ACHN (cell line): ENCODE data around the gene GPR31.

ENCODE experiments used
- DNase-seq: peaks from one replicate; pipeline ENCODE4 v3.0.0-alpha.2; 2015
- in situ Hi-C: cut with HindIII; loops from 2 replicates; pipeline ENCODE4 v1.10.0; 2017; ENCODE audit warnings: low sequenced_read_pairs, low pct_ligation_motif_present, low pct_unique_long_range_greater_than_20kb

The GPR31 gene

GRCh38 chr6:167124753-167125152, 33.0 kb downstream of the GPR31 start:
- in situ Hi-C loops: no loop called here
- no peak for DNase-seq

DNA sequence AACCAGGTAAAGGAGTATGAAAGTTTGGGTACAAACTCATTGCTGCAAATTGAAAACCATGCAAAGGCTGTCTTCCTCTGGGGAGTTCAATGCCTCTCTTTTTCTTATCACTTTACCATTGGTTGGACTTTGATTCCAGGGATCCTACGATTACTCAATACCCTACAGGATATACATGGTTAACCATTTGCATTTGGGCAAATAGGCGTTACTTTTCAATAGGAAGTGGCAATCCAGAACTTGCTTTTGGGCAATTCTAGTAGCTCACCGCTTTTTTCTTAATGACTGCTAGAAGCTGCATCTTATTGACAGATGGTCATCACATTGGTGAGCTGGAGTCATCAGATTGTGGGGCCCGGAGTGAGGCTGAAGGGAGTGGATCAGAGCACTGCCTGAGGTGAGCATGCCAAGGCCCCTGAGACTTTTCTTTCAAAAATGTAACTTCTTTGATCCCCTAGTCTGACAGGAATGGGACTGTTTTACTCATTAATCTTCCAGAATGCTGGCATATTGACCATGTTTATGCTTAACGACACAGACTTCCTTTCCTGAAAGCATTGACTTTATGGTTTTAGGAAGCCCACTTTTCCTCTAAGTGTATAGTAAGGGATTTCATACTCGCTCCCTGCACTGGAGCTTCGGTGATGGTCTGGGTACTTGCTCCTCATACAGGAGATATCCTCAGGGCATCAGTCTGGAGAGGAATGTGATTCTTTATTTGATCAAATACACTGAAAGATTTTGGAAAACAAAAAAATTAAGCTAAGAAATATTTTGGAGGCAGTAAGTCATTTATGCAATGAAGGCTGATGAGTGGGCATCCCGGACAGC, 34.7 kb downstream of the GPR31 start, which contains the start of gene CCR6:
Gene CCR6 (plus strand): TSS at position 270 of the 831 bp plus-strand sequence. CDS start 13,039 bp downstream, outside the sequence.
- in situ Hi-C loops: no loop called here
- DNase-seq: no peak

GRCh38 chr6:167122041-167122826, 35.5 kb downstream of the GPR31 start:
- no peak for DNase-seq
- in situ Hi-C loops: no loop called here

GRCh38 chr6:167121335-167121841, 36.4 kb downstream of the GPR31 start:
- in situ Hi-C loops: no loop called here
- DNase-seq: no peak

- in situ Hi-C loops: no loop called here
These were observed 37.2 kb downstream of the GPR31 start for GRCh38 chr6:167120583-167120903.

DNA sequence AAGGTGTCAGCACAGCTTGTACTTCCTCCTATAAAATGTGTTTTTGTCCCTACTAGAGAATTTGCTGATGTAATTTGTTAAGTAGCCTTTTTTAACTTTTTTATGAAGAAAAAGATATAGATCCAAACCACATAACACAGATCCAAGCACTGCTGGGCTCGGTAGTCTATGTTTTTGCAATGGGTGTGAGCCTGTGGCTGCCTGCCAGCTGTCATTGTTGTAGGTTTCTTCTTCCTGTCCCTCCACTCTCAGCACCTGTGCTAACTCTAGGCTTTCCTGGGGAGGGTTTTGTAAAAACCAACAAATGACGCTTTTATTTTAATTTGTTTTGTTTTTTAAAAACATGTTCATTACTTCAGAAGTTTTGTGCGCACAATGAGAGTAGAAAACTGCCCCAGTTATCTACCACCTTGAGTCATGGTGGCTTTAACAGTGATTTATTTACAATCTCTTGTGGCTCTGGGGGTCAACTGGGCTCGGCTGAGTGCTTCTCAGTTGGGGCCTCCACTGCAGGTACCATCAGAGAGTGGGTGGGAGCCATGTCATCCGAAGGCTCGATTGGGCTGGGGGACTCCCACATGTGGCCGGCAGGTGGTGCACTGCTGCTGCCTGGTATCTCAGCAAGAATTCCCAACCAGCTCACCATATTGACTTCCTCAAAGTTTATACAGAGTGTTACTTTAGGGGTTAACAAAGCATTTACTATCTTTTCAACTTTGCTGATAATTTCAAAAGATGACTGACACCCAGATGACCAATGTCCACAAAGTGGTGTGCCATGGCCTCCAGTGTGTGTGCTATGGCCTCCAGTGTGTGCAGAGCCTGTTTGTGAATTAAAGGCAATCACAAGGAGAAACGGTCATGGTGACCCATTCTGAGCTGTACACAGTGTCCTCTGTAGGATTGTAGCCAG, 37.9 kb downstream of the GPR31 start:
- DNase-seq: no peak
- in situ Hi-C loops: no loop called here

More at GRCh38 chr6:167120583-167120903, 37.2 kb downstream of the GPR31 start:
- no peak for DNase-seq

- in situ Hi-C loops: no loop called here
- no peak for DNase-seq
These were observed 38.9 kb downstream of the GPR31 start for GRCh38 chr6:167118839-167119238.

GRCh38 chr6:167118006-167118405, 39.8 kb downstream of the GPR31 start:
- in situ Hi-C loops: no loop called here
- no peak for DNase-seq

DNA sequence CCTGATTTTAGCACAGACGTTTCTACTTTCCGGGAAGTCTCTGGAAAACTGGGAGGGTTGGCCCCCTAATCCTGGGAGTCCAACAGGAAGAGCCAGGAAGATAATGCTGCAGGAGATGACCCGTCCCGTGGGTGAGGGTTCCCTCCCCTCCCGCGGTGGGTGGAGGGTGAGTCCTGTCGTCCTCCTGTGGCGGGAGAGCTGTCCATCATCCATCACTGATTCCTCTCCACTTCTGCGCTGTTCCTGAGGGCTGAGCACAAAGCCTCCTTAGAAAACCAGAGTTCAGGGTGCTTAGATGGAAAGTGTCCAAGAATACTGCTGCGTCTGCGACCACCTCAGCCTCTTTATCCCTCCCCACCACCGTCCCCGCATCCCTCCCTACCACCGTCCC, 40.9 kb downstream of the GPR31 start:
- in situ Hi-C loops: no loop called here
- DNase-seq: no peak

DNA sequence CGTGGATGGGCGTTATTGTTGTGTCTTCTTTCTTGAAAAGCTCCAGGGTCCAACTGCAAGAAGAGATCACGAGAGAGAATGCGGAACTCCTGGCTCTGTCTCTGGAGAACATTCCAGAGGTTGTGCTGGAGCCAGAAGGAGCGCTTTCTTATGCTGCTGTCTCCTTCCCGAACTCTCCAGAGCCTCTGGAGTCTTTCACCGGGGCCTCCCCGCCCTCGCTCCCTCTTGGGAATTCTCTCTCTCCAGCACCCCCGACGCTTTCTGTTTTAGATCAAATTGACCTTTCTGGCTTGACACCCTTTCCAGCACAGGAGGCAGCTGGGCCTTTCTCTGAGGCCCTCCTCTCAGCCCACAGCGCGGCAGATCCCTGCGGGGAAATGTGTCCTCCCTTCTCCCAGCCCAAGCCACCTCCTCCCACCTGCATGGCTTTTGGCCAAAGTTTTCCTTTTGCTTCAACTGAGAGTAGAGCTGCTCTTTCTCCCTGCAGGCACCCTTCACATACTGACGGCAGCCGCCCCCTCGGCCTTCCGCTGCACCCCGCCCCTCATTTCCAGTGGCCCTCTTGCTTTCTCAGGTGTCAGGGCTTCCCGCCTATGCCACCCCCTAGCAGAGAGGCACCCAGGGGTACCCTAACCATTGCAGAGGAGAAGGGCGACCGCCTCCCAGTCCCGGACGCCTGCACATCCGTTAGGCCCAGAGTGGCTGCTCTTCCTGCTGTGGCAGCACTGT, 41.5 kb downstream of the GPR31 start:
- DNase-seq: no peak
- in situ Hi-C loops: no loop called here

DNA sequence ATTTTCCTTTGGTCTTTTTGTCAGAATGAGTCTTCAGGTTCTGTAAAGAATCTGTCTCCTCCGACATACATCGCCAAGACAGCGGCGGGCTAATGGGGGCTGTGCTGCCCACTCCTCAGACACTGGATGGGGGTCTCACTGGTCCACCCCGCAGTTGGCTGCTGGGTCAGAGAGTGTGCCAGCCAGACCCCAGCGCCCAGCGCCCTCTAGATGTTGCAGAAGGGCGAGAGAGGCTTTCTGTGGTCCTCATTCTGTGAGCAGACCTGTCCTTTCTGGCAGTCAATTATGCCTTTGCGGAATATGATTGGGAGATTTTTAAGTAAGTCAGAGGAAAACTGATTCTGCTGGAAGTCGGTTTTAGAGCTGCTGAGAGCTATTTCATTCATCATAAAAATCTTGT, 42.7 kb downstream of the GPR31 start:
- in situ Hi-C loops: no loop called here
- DNase-seq: no peak

DNA sequence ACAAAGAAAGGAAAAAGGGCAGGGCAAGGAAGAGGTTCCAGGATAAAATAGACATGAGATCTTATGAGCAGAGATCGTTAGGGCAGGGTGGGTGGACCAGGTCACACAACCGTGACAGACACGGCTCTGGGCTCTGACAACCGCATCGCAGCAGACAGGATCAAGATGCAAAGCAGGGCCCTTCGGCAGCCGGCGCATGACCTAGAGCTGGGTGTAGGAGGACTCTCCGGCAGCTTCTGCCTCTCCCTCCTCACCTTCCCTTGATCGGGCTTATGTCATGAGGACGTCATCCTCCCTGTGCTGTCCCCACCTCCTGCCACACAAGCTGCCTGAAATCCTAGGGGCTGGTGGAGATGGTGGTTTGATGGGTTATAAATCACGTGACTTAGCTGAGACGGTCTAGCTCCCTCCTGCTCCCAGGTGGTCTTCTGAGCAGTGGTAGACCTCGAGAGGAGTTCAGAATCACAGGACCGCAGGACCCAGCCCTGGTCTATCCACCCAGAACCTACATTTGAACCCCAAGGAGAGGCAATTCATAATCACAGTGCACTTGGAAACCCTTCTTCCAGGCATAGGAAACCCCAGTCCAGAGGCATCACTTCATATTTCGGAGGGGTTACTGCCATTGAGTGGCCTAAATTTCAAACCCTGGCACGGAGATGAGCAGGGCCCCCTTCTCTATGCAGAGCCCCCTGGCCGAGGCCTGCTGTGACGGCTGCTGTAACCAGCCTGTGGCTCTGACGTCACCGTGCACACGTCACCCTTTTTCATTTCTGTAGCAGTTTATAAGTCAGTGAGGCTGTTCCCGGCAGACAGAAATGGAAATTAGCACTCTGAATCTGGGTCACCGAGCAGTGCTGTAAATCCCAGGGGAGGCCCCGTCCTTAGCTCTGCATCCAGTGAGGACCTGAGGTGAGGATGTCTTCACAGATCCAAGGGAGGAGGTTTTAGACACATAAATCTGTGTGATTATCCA, 43.6 kb downstream of the GPR31 start:
- DNase-seq: no peak
- in situ Hi-C loops: no loop called here

GRCh38 chr6:167113047-167113754, 44.6 kb downstream of the GPR31 start:
- DNase-seq: no peak
- in situ Hi-C loops: no loop called here

DNA sequence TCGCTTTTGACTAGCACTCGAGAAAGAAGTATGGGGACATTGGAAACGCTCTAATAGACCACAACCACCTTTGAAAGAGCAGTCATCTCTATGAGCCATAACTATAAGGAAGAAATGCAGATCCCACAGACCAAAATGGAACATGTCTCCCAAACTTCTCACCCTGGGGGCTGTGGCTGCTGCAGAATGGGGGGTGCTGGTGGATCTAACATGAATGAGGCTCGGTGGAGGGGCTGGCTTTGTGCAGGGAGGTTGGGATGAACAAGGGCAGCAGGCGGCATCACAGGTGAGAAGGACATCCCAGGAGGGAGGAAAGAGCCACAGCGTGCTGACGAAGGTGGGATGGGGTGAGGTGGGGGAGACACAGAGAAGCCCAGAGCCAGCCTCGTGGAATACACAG, 45.4 kb downstream of the GPR31 start:
- no peak for DNase-seq
- in situ Hi-C loops: no loop called here

DNA sequence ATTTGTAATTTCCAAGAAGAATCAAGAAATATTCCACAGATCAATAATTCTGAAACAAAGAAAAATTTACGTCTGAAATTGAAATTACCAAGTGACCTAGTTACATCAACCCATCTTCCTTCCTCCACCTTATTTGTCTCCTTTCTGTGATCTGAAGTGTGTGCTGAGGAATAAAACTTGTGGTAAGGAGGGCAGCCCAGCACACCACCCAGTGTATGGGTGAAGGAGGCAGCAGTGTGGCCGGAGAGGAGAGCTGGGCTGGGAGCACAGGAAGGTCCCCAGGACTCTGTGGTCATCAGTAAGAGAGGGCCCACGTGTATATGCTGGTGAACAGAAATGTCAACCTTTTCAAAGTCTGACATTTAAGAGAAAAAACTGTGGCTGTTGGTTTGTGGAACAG, 46.2 kb downstream of the GPR31 start:
- in situ Hi-C loops: no loop called here
- no peak for DNase-seq

DNA sequence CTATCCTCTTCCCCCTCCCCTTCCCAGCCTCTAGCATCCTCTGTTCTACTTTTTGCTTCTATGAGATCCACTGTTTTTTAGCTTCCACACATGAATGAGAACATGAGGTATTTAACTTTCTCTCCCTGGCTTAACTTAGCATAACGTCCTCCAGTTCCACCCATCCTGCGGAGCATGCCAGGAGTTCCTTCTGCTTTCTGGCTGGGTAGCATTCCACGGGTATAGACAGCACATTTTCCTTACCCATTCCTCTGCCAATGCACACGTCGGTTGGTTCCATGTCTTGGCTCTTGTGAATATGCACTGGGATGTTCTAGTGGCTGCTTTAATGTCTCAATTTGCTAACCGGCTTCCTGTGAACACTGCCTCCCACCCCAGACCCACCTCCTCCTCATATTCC, 48.1 kb downstream of the GPR31 start:
- DNase-seq: no peak
- in situ Hi-C loops: no loop called here

DNA sequence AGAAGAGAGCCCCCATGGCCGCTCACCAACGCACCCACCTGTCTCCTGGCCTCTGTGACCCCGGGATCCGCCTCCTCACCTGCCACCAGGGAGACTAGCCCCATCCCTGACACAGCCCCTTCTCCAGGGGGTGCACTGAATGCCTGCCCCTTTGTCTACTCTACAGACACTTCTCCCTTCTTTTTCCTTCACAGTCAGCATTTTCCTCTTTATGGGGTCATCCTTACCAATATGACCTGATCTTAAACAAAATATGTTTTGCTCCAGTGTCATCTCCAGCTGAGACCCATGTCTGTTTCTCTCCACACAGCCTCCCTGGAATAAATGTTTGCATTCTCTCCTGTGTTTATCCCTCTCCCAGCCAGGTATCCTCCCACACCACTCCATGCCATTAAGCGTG, 49.5 kb downstream of the GPR31 start:
- DNase-seq: no peak
- in situ Hi-C loops: no loop called here
